ENCODE results near the gene SLC2A13.

- no peak for TF ChIP-seq CTCF (optimal IDR thresholded peaks at IDR 0.05 in 1 of 3, IDR thresholded peaks at IDR 0.05 in 1 of 3, conservative IDR thresholded peaks at IDR 0.05 in 1 of 3; ENCODE audit: extremely low read depth in 1 of 3, insufficient read depth in 2 of 3, low read length in 3 of 3)
- no peak for TF ChIP-seq EZH2 (IDR thresholded peaks at IDR 0.05; ENCODE audit: low read length)
Measured at GRCh38 chr12:39804479-39804878, 301.4 kb downstream of the SLC2A13 start.

All from keratinocyte (primary cell).